HG02938 (cell line): Measurements from ENCODE around the gene PGBD2.
A peak's percentile ranks its signal among the peaks of the same experiment; 100 is the strongest.
"Not testable (repeated sequence)": the region's sequence is repeated elsewhere in the genome, so short reads cannot be mapped to it uniquely, and the experiment has no call there.

Experiments used
- ATAC-seq: cut with Tn5 transposase; IDR thresholded peaks from one replicate; pipeline ENCODE4 v1.9.1; 2021; ENCODE audit warnings: mild to moderate bottlenecking, moderate library complexity; ENCODE audit not compliant: unreplicated experiment

The PGBD2 gene

GRCh38 chr1:248924696-248925532 lies 18.9 kb downstream of the PGBD2 start:
- peak; percentile 88 for ATAC-seq

GRCh38 chr1:248925859-248926258 lies 19.8 kb downstream of the PGBD2 start:
- not testable (repeated sequence) for ATAC-seq

GRCh38 chr1:248926401-248927182 lies 20.6 kb downstream of the PGBD2 start:
- no peak for ATAC-seq

- not testable (repeated sequence) for ATAC-seq
Observed at GRCh38 chr1:248927283-248927682, 21.2 kb downstream of the PGBD2 start.

GRCh38 chr1:248928122-248928521 lies 22.1 kb downstream of the PGBD2 start:
- not testable (repeated sequence) for ATAC-seq

GRCh38 chr1:248930037-248930436 lies 24.0 kb downstream of the PGBD2 start:
- ATAC-seq = not testable (repeated sequence)

GRCh38 chr1:248938173-248938809 lies 32.3 kb downstream of the PGBD2 start:
- not testable (repeated sequence) for ATAC-seq

- ATAC-seq = not testable (repeated sequence)
Observed at GRCh38 chr1:248944134-248944999, 38.3 kb downstream of the PGBD2 start.

GRCh38 chr1:248945000-248945423 lies 39.0 kb downstream of the PGBD2 start:
- ATAC-seq = not testable (repeated sequence)

GRCh38 chr1:248945453-248945852 lies 39.4 kb downstream of the PGBD2 start:
- ATAC-seq = not testable (repeated sequence)

GRCh38 chr1:248945856-248946416 lies 39.9 kb downstream of the PGBD2 start:
- not testable (repeated sequence) for ATAC-seq
